Measurements from ENCODE around the gene VPS36.

GRCh38 chr13:52447354-52447753, 3.1 kb downstream of the VPS36 start:
- TF ChIP-seq CTCF (IDR thresholded peaks at IDR 0.05) = no peak
- no peak for TF ChIP-seq EZH2phosphoT487 (IDR thresholded peaks at IDR 0.05)
- TF ChIP-seq EZH2 (IDR thresholded peaks at IDR 0.05) = no peak

Measured in neural progenitor cell (in vitro differentiated cells).